ENCODE measurements around the gene ARHGEF16.

The ARHGEF16 gene

DNA sequence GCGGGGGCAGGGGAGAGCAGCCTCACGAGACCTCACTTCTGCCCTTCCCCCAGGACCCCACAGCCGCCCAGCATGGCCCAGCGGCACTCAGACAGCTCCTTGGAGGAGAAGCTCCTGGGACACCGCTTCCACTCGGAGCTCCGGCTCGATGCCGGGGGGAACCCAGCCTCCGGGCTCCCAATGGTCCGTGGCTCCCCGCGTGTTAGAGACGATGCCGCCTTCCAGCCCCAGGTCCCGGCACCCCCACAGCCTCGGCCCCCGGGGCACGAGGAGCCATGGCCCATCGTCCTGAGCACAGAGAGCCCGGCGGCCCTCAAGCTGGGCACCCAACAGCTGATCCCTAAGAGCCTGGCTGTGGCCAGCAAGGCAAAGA, 8.5 kb downstream of the ARHGEF16 start:
- Histone ChIP-seq H3K9me3 (ENCODE audit: control insufficient read depth in 2 of 2, low read length in 2 of 2) (no peaks in the 10 kb centered on the region), H3K4me3 (ENCODE audit: low read length in 2 of 2) (no peak overlapping the region), H3K9ac (ENCODE audit: low read depth in 1 of 2, low read length in 2 of 2) (no peak overlapping the region), H3K36me3 (ENCODE audit: control insufficient read depth in 2 of 2, insufficient read depth in 2 of 2, low read length in 2 of 2) (peaks cover 5 to 11% of the 10 kb centered on the region in 2 donors), H3K27me3 (ENCODE audit: control insufficient read depth in 2 of 2, insufficient read depth in 2 of 2, low read length in 2 of 2) (no peaks in the 10 kb centered on the region), H3K27ac (ENCODE audit: low read depth in 2 of 2, low read length in 2 of 2) (no peak overlapping the region), H3K4me1 (ENCODE audit: control insufficient read depth in 2 of 2, insufficient read depth in 2 of 2, low read length in 2 of 2) (peaks cover 32 to 37% of the 10 kb centered on the region in 2 donors)

DNA sequence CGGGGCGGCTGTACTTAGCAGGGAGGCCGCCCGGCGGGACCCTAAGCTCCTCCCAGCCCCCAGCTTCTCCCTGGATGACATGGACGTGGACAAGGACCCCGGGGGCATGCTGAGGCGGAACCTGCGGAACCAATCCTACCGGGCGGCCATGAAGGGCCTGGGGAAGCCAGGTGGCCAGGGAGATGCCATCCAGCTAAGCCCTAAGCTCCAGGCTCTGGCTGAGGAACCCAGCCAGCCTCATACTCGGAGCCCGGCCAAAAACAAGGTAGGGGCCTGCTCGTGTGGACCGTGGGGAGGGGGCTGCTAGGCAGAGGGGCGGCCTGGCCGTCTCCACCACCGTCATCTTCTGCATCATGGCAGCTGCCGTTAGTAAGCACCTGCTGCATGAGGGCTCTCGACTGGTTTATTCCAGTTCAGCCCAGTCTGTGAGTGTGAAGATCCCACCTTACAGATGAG, 9.0 kb downstream of the ARHGEF16 start:
- H3K27ac ChIP-seq (ENCODE audit: low read depth in 2 of 2, low read length in 2 of 2), result no peak overlapping the region
- H3K36me3 ChIP-seq (ENCODE audit: control insufficient read depth in 2 of 2, insufficient read depth in 2 of 2, low read length in 2 of 2), result peaks cover 5 to 11% of the 10 kb centered on the region in 2 donors
- no peak overlapping the region for H3K9ac ChIP-seq (ENCODE audit: low read depth in 1 of 2, low read length in 2 of 2)
- no peaks in the 10 kb centered on the region for H3K9me3 ChIP-seq (ENCODE audit: control insufficient read depth in 2 of 2, low read length in 2 of 2)
- H3K4me3 ChIP-seq (ENCODE audit: low read length in 2 of 2), result no peak overlapping the region
- H3K27me3 ChIP-seq (ENCODE audit: control insufficient read depth in 2 of 2, insufficient read depth in 2 of 2, low read length in 2 of 2), result no peaks in the 10 kb centered on the region
- peaks cover 28 to 33% of the 10 kb centered on the region in 2 donors for H3K4me1 ChIP-seq (ENCODE audit: control insufficient read depth in 2 of 2, insufficient read depth in 2 of 2, low read length in 2 of 2)

GRCh38 chr1:3463891-3464648, 9.6 kb downstream of the ARHGEF16 start:
- Histone ChIP-seq H3K9me3 (ENCODE audit: control insufficient read depth in 2 of 2, low read length in 2 of 2) (no peaks in the 10 kb centered on the region), H3K4me1 (ENCODE audit: control insufficient read depth in 2 of 2, insufficient read depth in 2 of 2, low read length in 2 of 2) (peaks cover 21 to 26% of the 10 kb centered on the region in 2 donors), H3K4me3 (ENCODE audit: low read length in 2 of 2) (no peak overlapping the region), H3K9ac (ENCODE audit: low read depth in 1 of 2, low read length in 2 of 2) (no peak overlapping the region), H3K27me3 (ENCODE audit: control insufficient read depth in 2 of 2, insufficient read depth in 2 of 2, low read length in 2 of 2) (no peaks in the 10 kb centered on the region), H3K36me3 (ENCODE audit: control insufficient read depth in 2 of 2, insufficient read depth in 2 of 2, low read length in 2 of 2) (peaks cover 5 to 14% of the 10 kb centered on the region in 2 donors), H3K27ac (ENCODE audit: low read depth in 2 of 2, low read length in 2 of 2) (no peak overlapping the region)

DNA sequence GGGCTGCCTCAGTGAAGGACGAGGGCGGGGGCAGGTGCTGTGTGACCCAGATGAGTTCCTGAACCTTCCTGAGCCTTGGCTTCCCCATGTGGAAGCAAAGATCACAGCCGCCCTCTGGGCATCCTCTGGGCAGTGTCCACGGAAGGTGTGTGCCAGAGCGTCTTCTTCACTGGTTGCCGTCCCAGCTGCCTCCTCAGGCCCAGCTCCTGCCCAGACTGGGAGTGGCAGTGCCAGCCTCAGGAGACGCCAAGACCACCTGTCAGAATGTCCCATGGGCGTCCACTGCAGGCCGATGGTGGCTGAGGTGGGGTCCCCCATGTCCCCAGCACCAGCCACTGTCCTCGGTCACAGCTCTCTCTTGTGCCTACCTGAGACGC, 10.2 kb downstream of the ARHGEF16 start:
- no peak overlapping the region for H3K9ac ChIP-seq (ENCODE audit: low read depth in 1 of 2, low read length in 2 of 2)
- no peaks in the 10 kb centered on the region for H3K27me3 ChIP-seq (ENCODE audit: control insufficient read depth in 2 of 2, insufficient read depth in 2 of 2, low read length in 2 of 2)
- H3K9me3 ChIP-seq (ENCODE audit: control insufficient read depth in 2 of 2, low read length in 2 of 2), result no peaks in the 10 kb centered on the region
- no peak overlapping the region for H3K4me3 ChIP-seq (ENCODE audit: low read length in 2 of 2)
- no peak overlapping the region for H3K27ac ChIP-seq (ENCODE audit: low read depth in 2 of 2, low read length in 2 of 2)
- H3K4me1 ChIP-seq (ENCODE audit: control insufficient read depth in 2 of 2, insufficient read depth in 2 of 2, low read length in 2 of 2), result peaks cover 16 to 21% of the 10 kb centered on the region in 2 donors
- peaks cover 6 to 18% of the 10 kb centered on the region in 2 donors for H3K36me3 ChIP-seq (ENCODE audit: control insufficient read depth in 2 of 2, insufficient read depth in 2 of 2, low read length in 2 of 2)

DNA sequence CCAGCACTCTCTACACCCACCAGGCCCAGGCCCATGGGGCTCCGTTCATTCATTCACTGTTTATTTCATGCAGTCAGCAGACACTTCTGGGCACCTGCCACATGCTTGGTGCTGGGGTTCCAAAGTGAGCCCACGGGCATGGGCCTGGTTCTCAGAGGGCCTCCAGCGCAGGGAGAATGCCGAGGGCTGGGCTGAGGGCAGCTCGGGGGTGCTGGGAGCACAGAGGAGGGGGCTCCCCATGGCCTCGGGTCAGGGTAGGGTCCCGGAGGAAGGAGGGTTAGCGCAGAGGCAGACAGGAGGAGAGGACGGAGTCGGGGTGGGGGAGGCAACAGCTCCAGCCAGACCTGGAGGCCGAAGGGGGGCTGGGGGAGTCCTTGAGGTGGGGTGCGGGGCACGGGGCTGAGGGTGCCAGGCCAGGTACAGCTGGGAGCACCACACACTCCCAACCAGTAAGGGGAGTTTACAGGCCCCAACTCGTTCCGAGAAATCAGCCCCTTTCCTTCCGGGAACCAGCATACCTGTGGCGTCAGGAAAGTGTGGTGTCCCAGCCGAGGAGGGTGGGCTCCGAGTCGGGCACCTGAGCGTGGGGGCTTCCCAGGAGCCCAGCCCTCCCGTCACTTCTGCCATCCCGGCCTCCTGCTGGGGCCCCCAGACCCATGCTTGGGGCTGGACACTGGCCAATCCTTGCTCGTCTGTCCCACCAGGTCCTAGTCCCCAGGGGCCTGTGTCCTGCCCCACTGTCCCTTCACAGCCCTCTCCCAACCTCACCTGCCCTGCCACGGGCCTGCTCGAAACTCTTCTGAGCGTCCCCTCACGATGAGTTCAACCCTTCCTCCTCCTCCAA, 10.8 kb downstream of the ARHGEF16 start:
- H3K27ac ChIP-seq (ENCODE audit: low read depth in 2 of 2, low read length in 2 of 2), result no peak overlapping the region

GRCh38 chr1:3465935-3466321, 11.5 kb downstream of the ARHGEF16 start:
- Histone ChIP-seq H3K27ac (ENCODE audit: low read depth in 2 of 2, low read length in 2 of 2) (no peak overlapping the region), H3K9me3 (ENCODE audit: control insufficient read depth in 2 of 2, low read length in 2 of 2) (no peaks in the 10 kb centered on the region)

More for the DNA sequence above, 10.8 kb downstream of the ARHGEF16 start:
- Histone ChIP-seq H3K4me1 (ENCODE audit: control insufficient read depth in 2 of 2, insufficient read depth in 2 of 2, low read length in 2 of 2) (peaks cover 11 to 15% of the 10 kb centered on the region in 2 donors), H3K27me3 (ENCODE audit: control insufficient read depth in 2 of 2, insufficient read depth in 2 of 2, low read length in 2 of 2) (no peaks in the 10 kb centered on the region), H3K36me3 (ENCODE audit: control insufficient read depth in 2 of 2, insufficient read depth in 2 of 2, low read length in 2 of 2) (peaks cover 9 to 18% of the 10 kb centered on the region in 2 donors), H3K9me3 (ENCODE audit: control insufficient read depth in 2 of 2, low read length in 2 of 2) (no peaks in the 10 kb centered on the region), H3K9ac (ENCODE audit: low read depth in 1 of 2, low read length in 2 of 2) (no peak overlapping the region), H3K4me3 (ENCODE audit: low read length in 2 of 2) (no peak overlapping the region)

GRCh38 chr1:3466366-3467075, 12.1 kb downstream of the ARHGEF16 start:
- H3K27ac ChIP-seq (ENCODE audit: low read depth in 2 of 2, low read length in 2 of 2), result no peak overlapping the region
- peaks cover 1 to 3% of the 10 kb centered on the region in 2 donors for H3K4me1 ChIP-seq (ENCODE audit: control insufficient read depth in 2 of 2, insufficient read depth in 2 of 2, low read length in 2 of 2)
- peaks cover 9 to 21% of the 10 kb centered on the region in 2 donors for H3K36me3 ChIP-seq (ENCODE audit: control insufficient read depth in 2 of 2, insufficient read depth in 2 of 2, low read length in 2 of 2)
- no peak overlapping the region for H3K9ac ChIP-seq (ENCODE audit: low read depth in 1 of 2, low read length in 2 of 2)
- no peaks in the 10 kb centered on the region for H3K27me3 ChIP-seq (ENCODE audit: control insufficient read depth in 2 of 2, insufficient read depth in 2 of 2, low read length in 2 of 2)
- H3K9me3 ChIP-seq (ENCODE audit: control insufficient read depth in 2 of 2, low read length in 2 of 2), result no peaks in the 10 kb centered on the region
- H3K4me3 ChIP-seq (ENCODE audit: low read length in 2 of 2), result no peak overlapping the region

More at GRCh38 chr1:3465935-3466321, 11.5 kb downstream of the ARHGEF16 start:
- H3K4me3 ChIP-seq (ENCODE audit: low read length in 2 of 2), result no peak overlapping the region
- no peaks in the 10 kb centered on the region for H3K27me3 ChIP-seq (ENCODE audit: control insufficient read depth in 2 of 2, insufficient read depth in 2 of 2, low read length in 2 of 2)
- H3K4me1 ChIP-seq (ENCODE audit: control insufficient read depth in 2 of 2, insufficient read depth in 2 of 2, low read length in 2 of 2), result peaks cover 6 to 9% of the 10 kb centered on the region in 2 donors
- H3K9ac ChIP-seq (ENCODE audit: low read depth in 1 of 2, low read length in 2 of 2), result no peak overlapping the region
- H3K36me3 ChIP-seq (ENCODE audit: control insufficient read depth in 2 of 2, insufficient read depth in 2 of 2, low read length in 2 of 2), result peaks cover 9 to 19% of the 10 kb centered on the region in 2 donors

GRCh38 chr1:3467096-3468036, 12.9 kb downstream of the ARHGEF16 start:
- Histone ChIP-seq H3K4me1 (ENCODE audit: control insufficient read depth in 2 of 2, insufficient read depth in 2 of 2, low read length in 2 of 2) (no peaks in the 10 kb centered on the region), H3K36me3 (ENCODE audit: control insufficient read depth in 2 of 2, insufficient read depth in 2 of 2, low read length in 2 of 2) (peaks cover 13 to 21% of the 10 kb centered on the region in 2 donors), H3K4me3 (ENCODE audit: low read length in 2 of 2) (no peak overlapping the region), H3K9ac (ENCODE audit: low read depth in 1 of 2, low read length in 2 of 2) (no peak overlapping the region), H3K27ac (ENCODE audit: low read depth in 2 of 2, low read length in 2 of 2) (no peak overlapping the region), H3K27me3 (ENCODE audit: control insufficient read depth in 2 of 2, insufficient read depth in 2 of 2, low read length in 2 of 2) (no peaks in the 10 kb centered on the region), H3K9me3 (ENCODE audit: control insufficient read depth in 2 of 2, low read length in 2 of 2) (no peaks in the 10 kb centered on the region)

Measured in mucosa of rectum (tissue), 2 donors.